ENCODE results near the gene SEL1L3.
"Not testable (repeated sequence)": the region's sequence is repeated elsewhere in the genome, so short reads cannot be mapped to it uniquely, and the experiment has no call there.

The SEL1L3 gene

GRCh38 chr4:25862411-25863346 is at the start of gene SEL1L3:
Gene SEL1L3, minus strand, starts transcription at chr4:25862988. Its CDS starts 152 bp downstream, at chr4:25862836.
- no peak for DNase-seq (ENCODE audit: low spot score)
- Histone ChIP-seq H3K27ac (peak within 1 kb of the TSS in 1 of 2 donors; percentile 62), H3K4me3 (peak within 1 kb of the TSS; percentile 91)
- no peak for TF ChIP-seq CTCF (IDR thresholded peaks at IDR 0.05)

GRCh38 chr4:25911356-25911755 is 48.6 kb upstream of the SEL1L3 start:
- Histone ChIP-seq H3K4me3 (no peak overlapping the region), H3K27ac (no peak overlapping the region)
- no peak for DNase-seq (ENCODE audit: low spot score)
- TF ChIP-seq CTCF (IDR thresholded peaks at IDR 0.05), result no peak

GRCh38 chr4:25908491-25908901 is 45.7 kb upstream of the SEL1L3 start:
- no peak overlapping the region for H3K27ac ChIP-seq

GRCh38 chr4:25906113-25906512 is 43.3 kb upstream of the SEL1L3 start:
- DNase-seq (ENCODE audit: low spot score); H3K4me3 ChIP-seq; H3K27ac ChIP-seq: not testable (repeated sequence)

More at GRCh38 chr4:25908491-25908901, 45.7 kb upstream of the SEL1L3 start:
- H3K4me3 ChIP-seq, result no peak overlapping the region
- DNase-seq (ENCODE audit: low spot score), result no peak
- TF ChIP-seq CTCF (IDR thresholded peaks at IDR 0.05), result no peak

- Histone ChIP-seq H3K27ac (no peak overlapping the region), H3K4me3 (no peak overlapping the region)
- no peak for TF ChIP-seq CTCF (IDR thresholded peaks at IDR 0.05)
- no peak for DNase-seq (ENCODE audit: low spot score)
These were observed 42.6 kb upstream of the SEL1L3 start for GRCh38 chr4:25905371-25905770.

- no peak for TF ChIP-seq CTCF (IDR thresholded peaks at IDR 0.05)
- Histone ChIP-seq H3K27ac (no peak overlapping the region), H3K4me3 (no peak overlapping the region)
- no peak for DNase-seq (ENCODE audit: low spot score)
These were observed 41.9 kb upstream of the SEL1L3 start for GRCh38 chr4:25904748-25905082.

- DNase-seq (ENCODE audit: low spot score), result no peak
- Histone ChIP-seq H3K4me3 (no peak overlapping the region), H3K27ac (no peak overlapping the region)
- no peak for TF ChIP-seq CTCF (IDR thresholded peaks at IDR 0.05)
These were observed 41.3 kb upstream of the SEL1L3 start for GRCh38 chr4:25903900-25904747.

Data from coronary artery (tissue), 2 donors.